Measurements from ENCODE around the gene KIT.

KIT gene

DNA sequence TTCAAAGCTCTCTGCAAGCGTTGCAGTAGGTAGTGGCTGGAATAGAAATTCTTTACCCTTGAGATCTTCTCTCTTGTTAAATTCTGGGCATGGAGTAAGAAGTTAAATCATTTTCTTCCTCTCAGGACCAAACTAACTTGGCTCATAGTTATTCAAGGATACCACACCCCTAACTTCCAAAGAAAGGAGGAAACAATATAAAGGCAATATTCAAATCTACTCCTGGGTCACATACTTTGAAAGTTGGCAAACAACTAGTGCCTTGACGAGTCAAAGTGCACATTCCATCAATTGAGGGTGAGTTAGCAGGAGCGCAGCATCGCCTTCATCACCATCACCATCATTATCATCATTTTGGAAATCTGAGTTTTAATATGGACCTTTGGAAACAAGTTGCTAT lies 20.4 kb upstream of the KIT start:
- TF ChIP-seq, protein P1, sequence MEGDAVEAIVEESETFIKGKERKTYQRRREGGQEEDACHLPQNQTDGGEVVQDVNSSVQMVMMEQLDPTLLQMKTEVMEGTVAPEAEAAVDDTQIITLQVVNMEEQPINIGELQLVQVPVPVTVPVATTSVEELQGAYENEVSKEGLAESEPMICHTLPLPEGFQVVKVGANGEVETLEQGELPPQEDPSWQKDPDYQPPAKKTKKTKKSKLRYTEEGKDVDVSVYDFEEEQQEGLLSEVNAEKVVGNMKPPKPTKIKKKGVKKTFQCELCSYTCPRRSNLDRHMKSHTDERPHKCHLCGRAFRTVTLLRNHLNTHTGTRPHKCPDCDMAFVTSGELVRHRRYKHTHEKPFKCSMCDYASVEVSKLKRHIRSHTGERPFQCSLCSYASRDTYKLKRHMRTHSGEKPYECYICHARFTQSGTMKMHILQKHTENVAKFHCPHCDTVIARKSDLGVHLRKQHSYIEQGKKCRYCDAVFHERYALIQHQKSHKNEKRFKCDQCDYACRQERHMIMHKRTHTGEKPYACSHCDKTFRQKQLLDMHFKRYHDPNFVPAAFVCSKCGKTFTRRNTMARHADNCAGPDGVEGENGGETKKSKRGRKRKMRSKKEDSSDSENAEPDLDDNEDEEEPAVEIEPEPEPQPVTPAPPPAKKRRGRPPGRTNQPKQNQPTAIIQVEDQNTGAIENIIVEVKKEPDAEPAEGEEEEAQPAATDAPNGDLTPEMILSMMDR (IDR thresholded peaks at IDR 0.05) = no peak

DNA sequence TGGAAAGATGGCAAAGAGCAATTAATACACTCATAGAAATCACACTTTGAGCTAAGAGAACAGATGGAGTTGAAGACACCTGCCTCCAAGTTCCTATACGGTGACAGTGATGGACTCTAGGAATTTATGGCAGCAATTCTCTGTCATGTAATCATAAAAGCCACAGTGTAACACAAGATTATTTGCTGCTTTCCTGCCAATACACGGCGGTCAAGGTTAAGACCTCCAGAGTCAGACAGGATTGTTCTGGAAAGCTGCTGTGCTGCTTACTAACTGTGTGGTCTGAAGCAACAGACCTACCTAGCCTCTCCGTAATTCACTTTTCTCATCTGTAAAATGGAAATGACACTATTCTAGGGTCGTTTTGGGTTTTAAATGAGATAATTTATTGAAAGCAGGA lies 14.6 kb upstream of the KIT start:
- TF ChIP-seq, protein P1 (IDR thresholded peaks at IDR 0.05) = no peak

DNA sequence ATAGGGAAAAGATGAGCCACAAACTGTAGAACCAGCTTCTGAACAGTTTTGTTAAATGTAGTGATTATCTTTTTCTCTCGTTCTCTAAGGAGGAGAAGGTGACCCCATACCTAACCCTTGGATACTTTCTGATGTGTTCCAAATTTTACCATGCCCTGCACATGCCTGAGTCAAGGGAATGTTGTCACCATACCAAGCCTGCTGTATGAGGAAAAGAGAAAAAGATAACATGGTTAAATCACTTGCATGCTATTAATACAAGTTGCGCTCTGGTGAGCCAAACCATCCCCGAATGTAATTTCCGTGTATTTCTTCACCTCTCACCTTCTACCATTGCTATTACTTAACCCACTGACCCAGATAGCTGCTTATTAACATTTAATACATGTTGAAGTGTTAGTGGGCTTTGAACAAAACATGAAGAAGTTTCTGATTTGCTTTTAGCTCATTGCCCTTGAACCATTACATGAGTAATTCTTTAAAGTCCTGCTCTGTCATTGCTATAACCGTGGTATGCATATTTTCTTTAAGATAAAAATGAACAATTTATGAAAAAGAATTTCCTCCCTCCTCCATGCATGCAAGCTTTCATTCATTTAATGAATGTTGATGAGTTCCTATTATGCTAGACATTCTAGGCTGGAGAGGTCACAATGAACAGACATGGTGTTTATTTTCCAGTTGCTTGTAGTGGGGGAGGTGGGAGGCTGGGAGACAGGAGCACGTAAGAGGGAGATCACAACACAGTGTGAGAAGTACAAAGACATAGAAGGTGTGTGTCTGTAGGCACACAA lies 13.6 kb upstream of the KIT start:
- TF ChIP-seq, protein P1 (IDR thresholded peaks at IDR 0.05) = no peak

DNA sequence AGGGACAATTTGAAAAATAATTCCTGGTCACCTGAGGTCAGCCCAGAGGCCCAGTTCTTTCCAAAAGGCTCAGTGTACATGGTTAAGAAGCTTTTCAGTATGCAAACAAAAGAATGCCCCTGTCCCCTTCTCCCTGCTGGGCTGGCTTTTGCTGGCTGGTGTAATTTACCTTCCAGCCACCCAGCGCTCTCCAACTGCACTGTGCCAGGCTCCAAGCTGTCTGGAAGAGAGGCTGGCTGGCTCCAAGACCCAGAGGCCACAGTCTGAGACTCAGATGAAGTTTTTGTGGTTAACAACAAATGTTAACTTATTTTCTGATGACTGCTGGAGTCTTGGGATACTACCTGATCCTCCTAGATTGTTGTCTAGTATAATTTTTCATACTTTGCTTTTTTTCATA lies 11.9 kb upstream of the KIT start:
- TF ChIP-seq, protein P1 (IDR thresholded peaks at IDR 0.05) = no peak

DNA sequence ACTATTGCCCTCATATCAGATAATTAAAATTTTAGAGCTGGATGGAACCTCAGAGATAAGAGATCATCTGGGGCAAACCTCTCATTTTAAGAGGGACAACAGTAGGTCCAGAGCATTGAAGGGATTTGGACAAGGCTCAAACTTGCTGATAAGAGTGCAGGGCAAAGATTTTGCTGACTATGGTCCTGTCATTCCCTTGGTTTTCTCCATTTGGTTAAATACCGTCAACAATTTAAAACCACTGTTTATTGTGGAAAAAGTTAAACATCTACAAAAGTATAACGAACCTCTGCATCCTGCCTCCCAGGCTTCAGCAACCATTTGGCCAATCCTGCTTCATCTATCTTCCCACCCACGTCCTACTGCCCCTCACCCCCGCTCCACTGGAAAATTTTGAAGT lies 10.7 kb upstream of the KIT start:
- TF ChIP-seq, protein P1 (IDR thresholded peaks at IDR 0.05) = no peak

DNA sequence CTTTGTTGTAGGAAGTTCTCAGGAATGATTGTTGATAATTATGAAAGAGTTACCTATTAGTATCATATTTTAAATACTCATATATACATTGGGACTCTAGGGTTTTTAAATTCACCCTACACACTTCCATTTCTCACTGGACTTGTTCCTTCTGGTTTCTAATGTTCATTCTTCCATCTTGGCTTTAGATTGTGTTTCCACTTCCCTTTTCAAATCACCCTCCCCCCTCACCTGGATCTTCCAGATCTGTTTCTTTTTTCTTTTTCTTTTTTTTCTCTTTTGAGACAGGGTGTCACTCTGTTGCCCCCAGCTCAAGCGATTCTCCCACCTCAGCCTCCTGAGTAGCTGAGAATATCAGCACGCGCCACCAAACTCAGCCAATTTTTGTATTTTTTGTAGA lies 6.7 kb upstream of the KIT start:
- TF ChIP-seq, protein P1 (IDR thresholded peaks at IDR 0.05) = no peak

DNA sequence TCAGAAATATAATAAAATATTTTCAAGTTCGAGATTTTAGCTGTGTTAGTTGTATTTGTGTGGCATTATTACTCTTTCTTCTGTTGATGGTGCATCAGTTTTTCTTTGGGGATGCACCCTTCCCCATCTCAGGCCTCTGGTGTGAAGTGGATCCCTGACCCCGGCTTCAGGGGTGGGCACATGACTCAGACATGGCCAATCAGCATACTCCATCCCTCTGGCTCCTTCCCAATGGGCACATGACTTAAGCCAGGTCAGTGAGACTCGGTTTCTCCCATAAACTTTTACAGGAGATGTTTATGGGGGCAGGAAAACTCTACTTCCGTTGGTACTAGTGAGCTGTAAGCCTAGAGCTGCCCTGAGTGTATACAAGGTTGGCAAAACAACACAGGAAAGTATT lies 3.0 kb upstream of the KIT start:
- TF ChIP-seq, protein P1 (IDR thresholded peaks at IDR 0.05) = no peak

DNA sequence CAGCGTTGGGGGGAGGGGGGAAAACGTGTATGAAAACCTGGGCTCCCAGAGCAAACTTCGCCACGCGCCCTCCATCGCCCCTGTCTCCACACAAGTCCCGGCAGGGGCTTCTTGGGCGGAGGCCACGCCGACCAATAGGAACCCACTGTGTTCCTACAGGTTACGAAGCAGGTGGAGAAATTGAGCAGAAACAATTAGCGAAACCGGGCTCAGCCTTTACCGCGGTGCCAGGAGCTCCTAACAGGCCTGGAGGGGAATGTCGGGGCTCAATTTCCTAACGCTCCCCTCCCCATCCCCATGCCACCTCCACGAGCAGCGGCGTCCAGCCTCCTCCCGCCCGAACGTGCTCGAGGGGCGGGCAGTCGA lies 589 bp upstream of the KIT start:
- TF ChIP-seq, protein P1 (IDR thresholded peaks at IDR 0.05) = no peak

Measured in LNCAP (cell line).